Mesenteric fat pad (tissue), 1 donor: Measurements from ENCODE around the gene DBX1. TPM values are rescaled to one million over a fixed set of nuclear protein-coding genes. Genes with fewer than 3 reads are reported as not detected.

Source experiments
- DNase-seq: peaks from one replicate; pipeline ENCODE4 v3.0.0-alpha.2; 2020; ENCODE audit warnings: low spot score
- total RNA-seq: library from RNA; stranded (reverse); fragmentation: NEBNext Ultra II Directional; extraction: Animal tissue kit (Norgen Biotek cat#: 25700); gene quantifications from one replicate; pipeline ENCODE4 v1.2.1, GENCODE V29; 2021
- donor health status: DM: yes; HTN: yes; CAD: no.

DBX1 gene
- total RNA-seq, 1 donor from 2014 or later, result not detected

GRCh38 chr11:20126724-20127123, 33.6 kb downstream of the DBX1 start:
- no peak for DNase-seq

GRCh38 chr11:20125927-20126326, 34.3 kb downstream of the DBX1 start:
- DNase-seq, result no peak

GRCh38 chr11:20122131-20122530, 38.1 kb downstream of the DBX1 start:
- no peak for DNase-seq

- DNase-seq, result no peak
Observed at GRCh38 chr11:20120134-20120925, 39.9 kb downstream of the DBX1 start.

GRCh38 chr11:20119315-20119714, 41.0 kb downstream of the DBX1 start:
- DNase-seq, result no peak

- DNase-seq, result no peak
Observed at GRCh38 chr11:20118209-20118608, 42.1 kb downstream of the DBX1 start.

- no peak for DNase-seq
Observed at GRCh38 chr11:20117291-20117690, 43.0 kb downstream of the DBX1 start.

GRCh38 chr11:20116825-20117224, 43.5 kb downstream of the DBX1 start:
- DNase-seq, result no peak

GRCh38 chr11:20114588-20114987, 45.7 kb downstream of the DBX1 start:
- no peak for DNase-seq

- DNase-seq, result no peak
Observed at GRCh38 chr11:20113149-20113438, 47.2 kb downstream of the DBX1 start.

- no peak for DNase-seq
Observed at GRCh38 chr11:20112291-20113148, 47.8 kb downstream of the DBX1 start.

- no peak for DNase-seq
Observed at GRCh38 chr11:20111871-20112270, 48.4 kb downstream of the DBX1 start.

GRCh38 chr11:20110908-20111669, 49.2 kb downstream of the DBX1 start:
- no peak for DNase-seq

- DNase-seq, result no peak
Observed at GRCh38 chr11:20109731-20110445, 50.4 kb downstream of the DBX1 start.

Other genes with a start within 250 kb of the DBX1 start
- 38.9 TPM for gene HTATIP2, start 203.2 kb upstream of the DBX1 start, total RNA-seq
- gene PRMT3, start 227.2 kb upstream of the DBX1 start, total RNA-seq, result 13.5 TPM